Measurements from ENCODE around the gene DCLRE1B. TPM values are rescaled to one million over a fixed set of nuclear protein-coding genes. Genes with fewer than 3 reads are reported as not detected.

The DCLRE1B gene
- total RNA-seq, 1 donor = 4.7 TPM

GRCh38 chr1:113895961-113896360, 9.2 kb upstream of the DCLRE1B start:
- no peak for DNase-seq (ENCODE audit: low read depth)
- no peak overlapping the region for H3K4me3 ChIP-seq (ENCODE audit: low read depth, low read length)
- TF ChIP-seq CTCF (IDR thresholded peaks at IDR 0.05; ENCODE audit: insufficient read depth, low read depth, low read length) = no peak

- no peak for DNase-seq (ENCODE audit: low read depth)
- no peak for TF ChIP-seq CTCF (IDR thresholded peaks at IDR 0.05; ENCODE audit: insufficient read depth, low read depth, low read length)
These were observed 6.8 kb upstream of the DCLRE1B start for GRCh38 chr1:113898241-113898814.

GRCh38 chr1:113899111-113899510, 6.0 kb upstream of the DCLRE1B start:
- H3K4me3 ChIP-seq (ENCODE audit: low read depth, low read length) = no peak overlapping the region
- TF ChIP-seq CTCF (IDR thresholded peaks at IDR 0.05; ENCODE audit: insufficient read depth, low read depth, low read length) = no peak
- no peak for DNase-seq (ENCODE audit: low read depth)

More at GRCh38 chr1:113898241-113898814, 6.8 kb upstream of the DCLRE1B start:
- H3K4me3 ChIP-seq (ENCODE audit: low read depth, low read length) = no peak overlapping the region

GRCh38 chr1:113901191-113901590, 3.9 kb upstream of the DCLRE1B start:
- DNase-seq (ENCODE audit: low read depth) = no peak
- H3K4me3 ChIP-seq (ENCODE audit: low read depth, low read length) = no peak overlapping the region
- TF ChIP-seq CTCF (IDR thresholded peaks at IDR 0.05; ENCODE audit: insufficient read depth, low read depth, low read length) = no peak

- H3K4me3 ChIP-seq (ENCODE audit: low read depth, low read length) = peak overlapping the region; percentile 68
- no peak for TF ChIP-seq CTCF (IDR thresholded peaks at IDR 0.05; ENCODE audit: insufficient read depth, low read depth, low read length)
- no peak for DNase-seq (ENCODE audit: low read depth)
These were observed 1.4 kb upstream of the DCLRE1B start for GRCh38 chr1:113903501-113904292.

- no peak for DNase-seq (ENCODE audit: low read depth)
- peak overlapping the region; percentile 68 for H3K4me3 ChIP-seq (ENCODE audit: low read depth, low read length)
- no peak for TF ChIP-seq CTCF (IDR thresholded peaks at IDR 0.05; ENCODE audit: insufficient read depth, low read depth, low read length)
These were observed 843 bp upstream of the DCLRE1B start for GRCh38 chr1:113904293-113904673.
